Keratinocyte (primary cell): ENCODE data around the gene PDCD11.

ENCODE experiments used
- EZH2 ChIP-seq: IDR thresholded peaks from one replicate; pipeline ENCODE4 v1.6.1; 2012; ENCODE audit warnings: inconsistent platforms, mild to moderate bottlenecking, low read length, moderate library complexity
- TF ChIP-seq, protein P1 (sequence below), 3 experiments: IDR thresholded peaks in 1 of 3; conservative IDR thresholded peaks in 1 of 3; optimal IDR thresholded peaks in 1 of 3; 2 replicates in 2 of 3; 3 replicates in 1 of 3; pipeline versions ENCODE3 to v1.5.1; 2011; ENCODE audit warnings: low read length in 3 of 3, mild to moderate bottlenecking in 3 of 3, moderate library complexity in 2 of 3, control low read depth in 1 of 3, inconsistent platforms in 1 of 3; ENCODE audit not compliant: insufficient read depth in 2 of 3; ENCODE audit errors: extremely low read depth in 1 of 3

DNA sequence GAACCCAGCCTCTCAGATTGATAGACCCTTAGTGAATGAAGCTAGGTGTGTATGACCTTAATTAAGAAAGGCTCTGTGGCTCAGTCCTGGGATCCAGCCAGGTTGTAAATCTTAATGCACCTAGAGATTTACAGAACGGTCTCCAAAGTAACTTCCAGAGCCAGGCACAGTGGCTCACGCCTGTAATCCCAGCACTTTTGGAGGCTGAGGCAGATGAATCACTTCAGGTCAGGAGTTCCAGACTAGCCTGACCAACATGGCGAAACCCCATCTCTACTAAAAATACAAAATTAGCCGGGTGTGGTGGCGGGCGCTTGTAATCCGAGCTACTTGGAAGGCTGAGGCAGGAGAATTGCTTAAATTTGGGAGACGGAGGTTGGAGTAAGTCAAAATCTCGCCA, 31.4 kb downstream of the PDCD11 start:
- TF ChIP-seq, protein P1, sequence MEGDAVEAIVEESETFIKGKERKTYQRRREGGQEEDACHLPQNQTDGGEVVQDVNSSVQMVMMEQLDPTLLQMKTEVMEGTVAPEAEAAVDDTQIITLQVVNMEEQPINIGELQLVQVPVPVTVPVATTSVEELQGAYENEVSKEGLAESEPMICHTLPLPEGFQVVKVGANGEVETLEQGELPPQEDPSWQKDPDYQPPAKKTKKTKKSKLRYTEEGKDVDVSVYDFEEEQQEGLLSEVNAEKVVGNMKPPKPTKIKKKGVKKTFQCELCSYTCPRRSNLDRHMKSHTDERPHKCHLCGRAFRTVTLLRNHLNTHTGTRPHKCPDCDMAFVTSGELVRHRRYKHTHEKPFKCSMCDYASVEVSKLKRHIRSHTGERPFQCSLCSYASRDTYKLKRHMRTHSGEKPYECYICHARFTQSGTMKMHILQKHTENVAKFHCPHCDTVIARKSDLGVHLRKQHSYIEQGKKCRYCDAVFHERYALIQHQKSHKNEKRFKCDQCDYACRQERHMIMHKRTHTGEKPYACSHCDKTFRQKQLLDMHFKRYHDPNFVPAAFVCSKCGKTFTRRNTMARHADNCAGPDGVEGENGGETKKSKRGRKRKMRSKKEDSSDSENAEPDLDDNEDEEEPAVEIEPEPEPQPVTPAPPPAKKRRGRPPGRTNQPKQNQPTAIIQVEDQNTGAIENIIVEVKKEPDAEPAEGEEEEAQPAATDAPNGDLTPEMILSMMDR (optimal IDR thresholded peaks at IDR 0.05 in 1 of 3, IDR thresholded peaks at IDR 0.05 in 1 of 3, conservative IDR thresholded peaks at IDR 0.05 in 1 of 3; ENCODE audit: extremely low read depth in 1 of 3, insufficient read depth in 2 of 3, low read length in 3 of 3) = no peak
- no peak for TF ChIP-seq EZH2
